ENCODE measurements around the gene BANF2. TPM values are rescaled to one million over a fixed set of nuclear protein-coding genes. Genes with fewer than 3 reads are reported as not detected.

BANF2 gene
- total and polyA plus RNA-seq, 2 experiments from 2014 or later: not detected

DNA sequence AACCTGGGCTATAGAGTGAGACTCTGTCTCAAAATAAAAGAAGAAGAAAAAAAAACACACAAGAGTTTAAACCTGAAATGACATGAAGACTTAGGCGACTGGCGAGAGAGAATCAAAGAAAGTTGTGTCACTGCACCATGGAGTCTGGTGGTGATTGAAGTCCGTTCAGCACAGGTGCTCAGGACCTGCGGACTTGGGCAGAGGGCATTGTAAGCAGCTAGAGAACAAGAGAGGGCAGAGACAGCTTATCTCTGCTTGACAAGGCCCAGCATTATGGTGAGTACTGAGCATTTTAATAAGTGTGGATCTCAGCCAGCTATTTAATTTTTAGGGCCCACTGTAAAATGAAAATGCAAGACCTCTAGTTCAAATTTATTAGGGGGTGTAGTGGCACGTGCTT, 31.5 kb downstream of the BANF2 start:
- H3K36me3 Mint-ChIP-seq (ENCODE audit: low read depth): peaks cover 2% of the 10 kb centered on the region; the same call in 2 of the 3 replicates
- H3K36me3 ChIP-seq (ENCODE audit: insufficient read depth): no peaks in the 10 kb centered on the region
- no peaks in the 10 kb centered on the region for H3K9me2 ChIP-seq (ENCODE audit: insufficient read depth)
- H3K4me3 Mint-ChIP-seq: no peak overlapping the region
- no peaks in the 10 kb centered on the region for H3K79me2 ChIP-seq (replicated peaks; ENCODE audit: insufficient read depth)
- no peak overlapping the region for H3K27ac ChIP-seq (ENCODE audit: low read depth)
- peaks cover 3% of the 10 kb centered on the region for H3K27me3 Mint-ChIP-seq (ENCODE audit: insufficient read depth, low read depth, poor library complexity)
- no peak overlapping the region for H2AFZ ChIP-seq
- H3K27me3 ChIP-seq (ENCODE audit: insufficient read depth): no peaks in the 10 kb centered on the region
- peaks cover 15% of the 10 kb centered on the region; the same call in 1 of the 3 replicates for H3K4me1 Mint-ChIP-seq
- no peak overlapping the region for H3K4me3 ChIP-seq
- H3K27ac Mint-ChIP-seq: no peak overlapping the region; the same call in 1 of the 2 replicates
- H4K20me1 ChIP-seq (replicated peaks; ENCODE audit: insufficient read depth): no peaks in the 10 kb centered on the region
- H3F3A ChIP-seq (replicated peaks; ENCODE audit: low read depth): no peaks in the 10 kb centered on the region
- no peaks in the 10 kb centered on the region for H3K4me1 ChIP-seq (ENCODE audit: insufficient read depth)
- no peak overlapping the region for H3K4me2 ChIP-seq
- H3K9me3 Mint-ChIP-seq: peaks cover 6% of the 10 kb centered on the region
- DNase-seq (ENCODE audit: low spot score) (no peak), ATAC-seq (no peak)
- no peak for TF ChIP-seq JUNB (IDR thresholded peaks at IDR 0.05; ENCODE audit: unreplicated experiment)
- TF ChIP-seq, protein P1, sequence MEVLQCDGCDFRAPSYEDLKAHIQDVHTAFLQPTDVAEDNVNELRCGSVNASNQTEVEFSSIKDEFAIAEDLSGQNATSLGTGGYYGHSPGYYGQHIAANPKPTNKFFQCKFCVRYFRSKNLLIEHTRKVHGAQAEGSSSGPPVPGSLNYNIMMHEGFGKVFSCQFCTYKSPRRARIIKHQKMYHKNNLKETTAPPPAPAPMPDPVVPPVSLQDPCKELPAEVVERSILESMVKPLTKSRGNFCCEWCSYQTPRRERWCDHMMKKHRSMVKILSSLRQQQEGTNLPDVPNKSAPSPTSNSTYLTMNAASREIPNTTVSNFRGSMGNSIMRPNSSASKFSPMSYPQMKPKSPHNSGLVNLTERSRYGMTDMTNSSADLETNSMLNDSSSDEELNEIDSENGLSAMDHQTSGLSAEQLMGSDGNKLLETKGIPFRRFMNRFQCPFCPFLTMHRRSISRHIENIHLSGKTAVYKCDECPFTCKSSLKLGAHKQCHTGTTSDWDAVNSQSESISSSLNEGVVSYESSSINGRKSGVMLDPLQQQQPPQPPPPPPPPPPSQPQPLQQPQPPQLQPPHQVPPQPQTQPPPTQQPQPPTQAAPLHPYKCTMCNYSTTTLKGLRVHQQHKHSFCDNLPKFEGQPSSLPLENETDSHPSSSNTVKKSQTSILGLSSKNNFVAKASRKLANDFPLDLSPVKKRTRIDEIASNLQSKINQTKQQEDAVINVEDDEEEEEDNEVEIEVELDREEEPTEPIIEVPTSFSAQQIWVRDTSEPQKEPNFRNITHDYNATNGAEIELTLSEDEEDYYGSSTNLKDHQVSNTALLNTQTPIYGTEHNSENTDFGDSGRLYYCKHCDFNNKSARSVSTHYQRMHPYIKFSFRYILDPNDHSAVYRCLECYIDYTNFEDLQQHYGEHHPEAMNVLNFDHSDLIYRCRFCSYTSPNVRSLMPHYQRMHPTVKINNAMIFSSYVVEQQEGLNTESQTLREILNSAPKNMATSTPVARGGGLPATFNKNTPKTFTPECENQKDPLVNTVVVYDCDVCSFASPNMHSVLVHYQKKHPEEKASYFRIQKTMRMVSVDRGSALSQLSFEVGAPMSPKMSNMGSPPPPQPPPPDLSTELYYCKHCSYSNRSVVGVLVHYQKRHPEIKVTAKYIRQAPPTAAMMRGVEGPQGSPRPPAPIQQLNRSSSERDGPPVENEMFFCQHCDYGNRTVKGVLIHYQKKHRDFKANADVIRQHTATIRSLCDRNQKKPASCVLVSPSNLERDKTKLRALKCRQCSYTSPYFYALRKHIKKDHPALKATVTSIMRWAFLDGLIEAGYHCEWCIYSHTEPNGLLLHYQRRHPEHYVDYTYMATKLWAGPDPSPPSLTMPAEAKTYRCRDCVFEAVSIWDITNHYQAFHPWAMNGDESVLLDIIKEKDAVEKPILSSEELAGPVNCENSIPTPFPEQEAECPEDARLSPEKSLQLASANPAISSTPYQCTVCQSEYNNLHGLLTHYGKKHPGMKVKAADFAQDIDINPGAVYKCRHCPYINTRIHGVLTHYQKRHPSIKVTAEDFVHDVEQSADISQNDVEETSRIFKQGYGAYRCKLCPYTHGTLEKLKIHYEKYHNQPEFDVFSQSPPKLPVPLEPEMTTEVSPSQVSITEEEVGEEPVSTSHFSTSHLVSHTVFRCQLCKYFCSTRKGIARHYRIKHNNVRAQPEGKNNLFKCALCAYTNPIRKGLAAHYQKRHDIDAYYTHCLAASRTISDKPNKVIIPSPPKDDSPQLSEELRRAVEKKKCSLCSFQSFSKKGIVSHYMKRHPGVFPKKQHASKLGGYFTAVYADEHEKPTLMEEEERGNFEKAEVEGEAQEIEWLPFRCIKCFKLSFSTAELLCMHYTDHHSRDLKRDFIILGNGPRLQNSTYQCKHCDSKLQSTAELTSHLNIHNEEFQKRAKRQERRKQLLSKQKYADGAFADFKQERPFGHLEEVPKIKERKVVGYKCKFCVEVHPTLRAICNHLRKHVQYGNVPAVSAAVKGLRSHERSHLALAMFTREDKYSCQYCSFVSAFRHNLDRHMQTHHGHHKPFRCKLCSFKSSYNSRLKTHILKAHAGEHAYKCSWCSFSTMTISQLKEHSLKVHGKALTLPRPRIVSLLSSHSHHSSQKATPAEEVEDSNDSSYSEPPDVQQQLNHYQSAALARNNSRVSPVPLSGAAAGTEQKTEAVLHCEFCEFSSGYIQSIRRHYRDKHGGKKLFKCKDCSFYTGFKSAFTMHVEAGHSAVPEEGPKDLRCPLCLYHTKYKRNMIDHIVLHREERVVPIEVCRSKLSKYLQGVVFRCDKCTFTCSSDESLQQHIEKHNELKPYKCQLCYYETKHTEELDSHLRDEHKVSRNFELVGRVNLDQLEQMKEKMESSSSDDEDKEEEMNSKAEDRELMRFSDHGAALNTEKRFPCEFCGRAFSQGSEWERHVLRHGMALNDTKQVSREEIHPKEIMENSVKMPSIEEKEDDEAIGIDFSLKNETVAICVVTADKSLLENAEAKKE (CRISPR knock-in tag; IDR thresholded peaks at IDR 0.05): no peak

DNA sequence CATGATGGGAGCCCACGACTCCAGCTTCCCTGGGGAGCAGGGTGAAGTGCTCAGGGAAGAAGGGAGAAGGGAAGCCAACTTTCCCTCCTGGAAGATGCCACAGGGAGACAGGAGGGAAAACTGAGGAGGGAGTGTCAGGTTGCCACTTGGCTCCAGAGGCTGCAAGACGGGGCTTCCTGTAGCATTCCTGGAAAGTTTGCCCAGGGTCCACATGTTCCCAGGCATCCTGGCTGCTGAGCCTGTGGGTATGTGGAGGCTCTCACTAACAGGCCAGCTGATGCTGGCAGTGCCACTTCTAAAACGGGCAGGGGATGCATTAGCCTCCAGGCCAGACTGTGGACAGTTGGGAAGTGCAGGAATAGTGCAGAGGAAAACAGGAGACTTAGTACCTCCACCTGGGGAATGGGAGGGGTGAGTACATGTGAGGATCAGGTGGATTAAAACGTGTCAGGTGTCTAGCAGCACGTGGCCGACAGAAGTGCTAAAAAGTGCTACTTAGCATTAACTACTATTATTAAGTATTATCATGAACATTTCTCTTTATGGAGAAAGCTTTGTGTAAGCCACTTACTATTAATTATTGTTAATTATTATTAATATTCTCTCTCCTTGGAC, 33.2 kb downstream of the BANF2 start:
- H3K4me3 ChIP-seq: no peak overlapping the region
- H4K20me1 ChIP-seq (replicated peaks; ENCODE audit: insufficient read depth): no peaks in the 10 kb centered on the region
- no peaks in the 10 kb centered on the region for H3K79me2 ChIP-seq (replicated peaks; ENCODE audit: insufficient read depth)
- H3K36me3 ChIP-seq (ENCODE audit: insufficient read depth): no peaks in the 10 kb centered on the region
- no peak overlapping the region for H3K4me2 ChIP-seq
- H2AFZ ChIP-seq: no peak overlapping the region
- H3K9me2 ChIP-seq (ENCODE audit: insufficient read depth): no peaks in the 10 kb centered on the region
- DNase-seq (ENCODE audit: low spot score): no peak
- no peaks in the 10 kb centered on the region for H3F3A ChIP-seq (replicated peaks; ENCODE audit: low read depth)
- Mint-ChIP-seq H3K4me3 (no peak overlapping the region), H3K27ac (no peak overlapping the region), H3K4me1 (peaks cover 15% of the 10 kb centered on the region; the same call in 1 of the 3 replicates), H3K9me3 (peaks cover 22% of the 10 kb centered on the region), H3K36me3 (ENCODE audit: low read depth) (peaks cover 17% of the 10 kb centered on the region), H3K27me3 (ENCODE audit: insufficient read depth, low read depth, poor library complexity) (peaks cover 3% of the 10 kb centered on the region)
- no peak overlapping the region for H3K27ac ChIP-seq (ENCODE audit: low read depth)
- H3K27me3 ChIP-seq (ENCODE audit: insufficient read depth): no peaks in the 10 kb centered on the region
- H3K4me1 ChIP-seq (ENCODE audit: insufficient read depth): no peaks in the 10 kb centered on the region
- ATAC-seq: no peak
- no peak for TF ChIP-seq CREB1 (CRISPR knock-in tag; IDR thresholded peaks at IDR 0.05; ENCODE audit: low read depth)
- no peak for TF ChIP-seq ZNF331 (CRISPR knock-in tag; IDR thresholded peaks at IDR 0.05; ENCODE audit: low read depth)
- TF ChIP-seq, protein P2, sequence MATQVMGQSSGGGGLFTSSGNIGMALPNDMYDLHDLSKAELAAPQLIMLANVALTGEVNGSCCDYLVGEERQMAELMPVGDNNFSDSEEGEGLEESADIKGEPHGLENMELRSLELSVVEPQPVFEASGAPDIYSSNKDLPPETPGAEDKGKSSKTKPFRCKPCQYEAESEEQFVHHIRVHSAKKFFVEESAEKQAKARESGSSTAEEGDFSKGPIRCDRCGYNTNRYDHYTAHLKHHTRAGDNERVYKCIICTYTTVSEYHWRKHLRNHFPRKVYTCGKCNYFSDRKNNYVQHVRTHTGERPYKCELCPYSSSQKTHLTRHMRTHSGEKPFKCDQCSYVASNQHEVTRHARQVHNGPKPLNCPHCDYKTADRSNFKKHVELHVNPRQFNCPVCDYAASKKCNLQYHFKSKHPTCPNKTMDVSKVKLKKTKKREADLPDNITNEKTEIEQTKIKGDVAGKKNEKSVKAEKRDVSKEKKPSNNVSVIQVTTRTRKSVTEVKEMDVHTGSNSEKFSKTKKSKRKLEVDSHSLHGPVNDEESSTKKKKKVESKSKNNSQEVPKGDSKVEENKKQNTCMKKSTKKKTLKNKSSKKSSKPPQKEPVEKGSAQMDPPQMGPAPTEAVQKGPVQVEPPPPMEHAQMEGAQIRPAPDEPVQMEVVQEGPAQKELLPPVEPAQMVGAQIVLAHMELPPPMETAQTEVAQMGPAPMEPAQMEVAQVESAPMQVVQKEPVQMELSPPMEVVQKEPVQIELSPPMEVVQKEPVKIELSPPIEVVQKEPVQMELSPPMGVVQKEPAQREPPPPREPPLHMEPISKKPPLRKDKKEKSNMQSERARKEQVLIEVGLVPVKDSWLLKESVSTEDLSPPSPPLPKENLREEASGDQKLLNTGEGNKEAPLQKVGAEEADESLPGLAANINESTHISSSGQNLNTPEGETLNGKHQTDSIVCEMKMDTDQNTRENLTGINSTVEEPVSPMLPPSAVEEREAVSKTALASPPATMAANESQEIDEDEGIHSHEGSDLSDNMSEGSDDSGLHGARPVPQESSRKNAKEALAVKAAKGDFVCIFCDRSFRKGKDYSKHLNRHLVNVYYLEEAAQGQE (IDR thresholded peaks at IDR 0.05; ENCODE audit: unreplicated experiment): no peak
- no peak for TF ChIP-seq EZH2 (IDR thresholded peaks at IDR 0.05; ENCODE audit: low read depth, unreplicated experiment)
